ENCODE measurements around the gene DCTN2.

DNA sequence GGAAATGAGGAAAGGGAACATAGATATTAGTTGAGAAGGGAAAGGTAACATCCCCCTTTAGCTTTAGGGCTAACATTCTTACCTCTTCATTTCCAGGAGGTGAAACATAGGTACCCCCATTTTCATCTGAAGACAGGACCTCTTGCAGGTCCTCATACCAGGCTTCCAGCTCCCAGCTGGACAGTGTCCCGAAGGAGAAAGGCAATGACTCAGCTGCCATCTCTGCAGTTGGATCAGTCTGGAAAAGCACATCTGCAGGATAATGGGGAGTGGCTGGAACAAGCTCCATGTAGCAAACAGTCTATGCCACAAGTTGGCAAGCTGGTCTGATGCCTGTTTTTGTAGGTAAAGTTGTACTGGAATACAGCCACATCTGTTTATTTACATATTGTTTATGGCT lies 29.8 kb downstream of the DCTN2 start:
- TF ChIP-seq, protein P1, sequence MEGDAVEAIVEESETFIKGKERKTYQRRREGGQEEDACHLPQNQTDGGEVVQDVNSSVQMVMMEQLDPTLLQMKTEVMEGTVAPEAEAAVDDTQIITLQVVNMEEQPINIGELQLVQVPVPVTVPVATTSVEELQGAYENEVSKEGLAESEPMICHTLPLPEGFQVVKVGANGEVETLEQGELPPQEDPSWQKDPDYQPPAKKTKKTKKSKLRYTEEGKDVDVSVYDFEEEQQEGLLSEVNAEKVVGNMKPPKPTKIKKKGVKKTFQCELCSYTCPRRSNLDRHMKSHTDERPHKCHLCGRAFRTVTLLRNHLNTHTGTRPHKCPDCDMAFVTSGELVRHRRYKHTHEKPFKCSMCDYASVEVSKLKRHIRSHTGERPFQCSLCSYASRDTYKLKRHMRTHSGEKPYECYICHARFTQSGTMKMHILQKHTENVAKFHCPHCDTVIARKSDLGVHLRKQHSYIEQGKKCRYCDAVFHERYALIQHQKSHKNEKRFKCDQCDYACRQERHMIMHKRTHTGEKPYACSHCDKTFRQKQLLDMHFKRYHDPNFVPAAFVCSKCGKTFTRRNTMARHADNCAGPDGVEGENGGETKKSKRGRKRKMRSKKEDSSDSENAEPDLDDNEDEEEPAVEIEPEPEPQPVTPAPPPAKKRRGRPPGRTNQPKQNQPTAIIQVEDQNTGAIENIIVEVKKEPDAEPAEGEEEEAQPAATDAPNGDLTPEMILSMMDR (conservative IDR thresholded peaks at IDR 0.05; ENCODE audit: low read depth, low read length) = no peak
- no peak for TF ChIP-seq EZH2 (IDR thresholded peaks at IDR 0.05; ENCODE audit: borderline replicate concordance, low read depth, low read length, poor library complexity, severe bottlenecking)

All from A673 (cell line).